ENCODE data around the gene CACNA2D3. TPM values are rescaled to one million over a fixed set of nuclear protein-coding genes. Genes with fewer than 3 reads are reported as not detected.
A peak's percentile ranks its signal among the peaks of the same experiment; 100 is the strongest.

CACNA2D3 gene
- total and polyA plus RNA-seq, 12 donors, result 0.26 to 13.7 (median 2.8) TPM; not detected in 1

DNA sequence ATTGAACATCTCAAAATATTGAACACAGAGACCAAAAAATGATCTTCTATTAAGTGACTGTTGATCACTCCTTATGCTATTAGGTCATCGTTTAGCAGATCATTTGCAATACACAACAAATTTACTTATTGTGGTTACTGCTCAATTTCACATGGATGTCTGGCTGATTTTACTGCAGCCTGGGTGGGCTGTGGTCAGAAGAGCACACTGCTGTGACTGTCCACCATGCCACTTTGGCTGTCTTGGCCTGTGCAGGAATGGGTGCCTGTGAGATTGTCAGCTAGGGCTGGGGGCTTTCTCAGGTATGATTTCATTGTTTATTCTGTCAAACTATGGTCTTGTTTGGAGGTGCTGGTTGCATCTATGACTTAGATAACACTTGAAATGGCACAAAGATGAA is 885.6 kb downstream of the CACNA2D3 start:
- Histone ChIP-seq H3K27ac (no peak overlapping the region), H3K36me3 (replicated peaks in 1 of 2) (no peaks in the 10 kb centered on the region), H3K4me3 (no peak overlapping the region), H3K27me3 (no peaks in the 10 kb centered on the region), H3K4me1 (replicated peaks in 1 of 2) (no peaks in the 10 kb centered on the region), H3K9me3 (replicated peaks in 1 of 3) (no peaks in the 10 kb centered on the region)
- no peak for DNase-seq
- intact Hi-C loops (cut with DNase I), result no loop called here
- TF ChIP-seq, protein P1, sequence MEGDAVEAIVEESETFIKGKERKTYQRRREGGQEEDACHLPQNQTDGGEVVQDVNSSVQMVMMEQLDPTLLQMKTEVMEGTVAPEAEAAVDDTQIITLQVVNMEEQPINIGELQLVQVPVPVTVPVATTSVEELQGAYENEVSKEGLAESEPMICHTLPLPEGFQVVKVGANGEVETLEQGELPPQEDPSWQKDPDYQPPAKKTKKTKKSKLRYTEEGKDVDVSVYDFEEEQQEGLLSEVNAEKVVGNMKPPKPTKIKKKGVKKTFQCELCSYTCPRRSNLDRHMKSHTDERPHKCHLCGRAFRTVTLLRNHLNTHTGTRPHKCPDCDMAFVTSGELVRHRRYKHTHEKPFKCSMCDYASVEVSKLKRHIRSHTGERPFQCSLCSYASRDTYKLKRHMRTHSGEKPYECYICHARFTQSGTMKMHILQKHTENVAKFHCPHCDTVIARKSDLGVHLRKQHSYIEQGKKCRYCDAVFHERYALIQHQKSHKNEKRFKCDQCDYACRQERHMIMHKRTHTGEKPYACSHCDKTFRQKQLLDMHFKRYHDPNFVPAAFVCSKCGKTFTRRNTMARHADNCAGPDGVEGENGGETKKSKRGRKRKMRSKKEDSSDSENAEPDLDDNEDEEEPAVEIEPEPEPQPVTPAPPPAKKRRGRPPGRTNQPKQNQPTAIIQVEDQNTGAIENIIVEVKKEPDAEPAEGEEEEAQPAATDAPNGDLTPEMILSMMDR (IDR thresholded peaks at IDR 0.05), result no peak
- WGBS, 4 donors, result 62 to 93% (median 87%) methylated on average over 1 of the region's 1 CpG

DNA sequence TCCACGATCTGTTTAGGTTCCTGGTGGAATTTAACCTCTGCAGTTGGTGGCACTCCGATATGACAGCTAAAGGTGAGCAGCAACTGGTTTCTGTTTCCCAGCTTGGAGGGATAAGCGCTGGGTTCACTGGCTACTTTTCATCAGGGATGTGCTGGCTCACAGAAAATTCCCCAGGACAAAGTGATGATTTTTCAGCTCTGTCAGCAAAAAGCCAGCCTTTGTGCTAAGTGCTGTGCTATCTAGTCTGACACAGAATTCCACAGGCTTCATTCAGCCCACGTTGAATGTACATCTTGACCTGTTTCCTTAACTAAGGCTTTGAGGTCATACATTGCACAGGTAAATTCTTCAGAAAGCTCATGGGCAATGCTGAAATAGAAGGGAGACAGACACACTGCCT is 887.0 kb downstream of the CACNA2D3 start:
- intact Hi-C loops (cut with DNase I), result no loop called here
- WGBS, 4 donors, result 72 to 83% (median 80%) methylated on average over 4 of the region's 4 CpGs
- Histone ChIP-seq H3K9me3 (replicated peaks in 1 of 3) (no peaks in the 10 kb centered on the region), H3K36me3 (replicated peaks in 1 of 2) (no peaks in the 10 kb centered on the region), H3K4me3 (no peak overlapping the region), H3K27ac (no peak overlapping the region), H3K27me3 (no peaks in the 10 kb centered on the region), H3K4me1 (replicated peaks in 1 of 2) (no peaks in the 10 kb centered on the region)
- no peak for TF ChIP-seq POLR2A (IDR thresholded peaks at IDR 0.05)
- TF ChIP-seq, protein P1 (IDR thresholded peaks at IDR 0.05), result no peak
- no peak for DNase-seq

GRCh38 chr3:55012091-55012490 is 889.7 kb downstream of the CACNA2D3 start:
- intact Hi-C loops (cut with DNase I), result no loop called here
- Histone ChIP-seq H3K36me3 (replicated peaks in 1 of 2) (no peaks in the 10 kb centered on the region), H3K27me3 (no peaks in the 10 kb centered on the region), H3K4me1 (replicated peaks in 1 of 2) (no peaks in the 10 kb centered on the region), H3K4me3 (no peak overlapping the region), H3K27ac (no peak overlapping the region), H3K9me3 (replicated peaks in 1 of 3) (no peaks in the 10 kb centered on the region)
- 85 to 90% (median 86%) methylated on average over 4 of the region's 4 CpGs for WGBS, 4 donors
- no peak for DNase-seq
- TF ChIP-seq POLR2A (IDR thresholded peaks at IDR 0.05), result no peak
- TF ChIP-seq, protein P1 (IDR thresholded peaks at IDR 0.05), result no peak

GRCh38 chr3:55013145-55013925 is 891.0 kb downstream of the CACNA2D3 start:
- DNase-seq, result no peak
- intact Hi-C loops (cut with DNase I), result no loop called here
- Histone ChIP-seq H3K36me3 (replicated peaks in 1 of 2) (no peaks in the 10 kb centered on the region), H3K9me3 (replicated peaks in 1 of 3) (no peaks in the 10 kb centered on the region), H3K27ac (no peak overlapping the region), H3K4me3 (no peak overlapping the region), H3K4me1 (replicated peaks in 1 of 2) (no peaks in the 10 kb centered on the region), H3K27me3 (no peaks in the 10 kb centered on the region)
- WGBS, 4 donors, result 57 to 73% (median 63%) methylated on average over 5 of the region's 5 CpGs
- TF ChIP-seq, protein P1 (IDR thresholded peaks at IDR 0.05), result peak in 2 of 6 experiments; percentile 12 to 28
- no peak for TF ChIP-seq POLR2A (IDR thresholded peaks at IDR 0.05)
